NCI-H2196 (cell line): ENCODE data around the gene IL19.
"Not testable (repeated sequence)": the region's sequence is repeated elsewhere in the genome, so short reads cannot be mapped to it uniquely, and the experiment has no call there.

ENCODE experiments used
- DNase-seq: peaks from one replicate; lab custom pipeline; 2025; ENCODE audit not compliant: unreplicated experiment; lab: John Stamatoyannopoulos, UW

Gene IL19

DNA sequence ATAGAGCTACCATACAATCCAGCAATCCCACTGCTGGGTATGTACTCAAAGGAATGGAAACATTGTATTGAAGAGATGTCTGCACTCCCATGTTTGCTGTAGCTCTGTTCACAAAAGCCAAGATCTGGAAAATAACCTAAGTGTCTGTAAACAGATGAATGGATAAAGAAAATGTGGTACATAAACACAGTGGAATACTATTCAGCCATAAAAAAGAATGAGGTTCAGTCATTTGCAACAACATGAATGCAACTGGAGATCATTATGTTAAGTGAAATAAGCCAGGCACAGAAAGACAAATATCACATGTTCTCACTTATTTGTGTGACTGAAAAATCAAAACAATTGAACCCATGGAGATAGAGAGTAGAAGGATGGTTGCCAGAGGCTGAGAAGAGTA is 83.1 kb downstream of the IL19 start:
- not testable (repeated sequence) for DNase-seq

DNA sequence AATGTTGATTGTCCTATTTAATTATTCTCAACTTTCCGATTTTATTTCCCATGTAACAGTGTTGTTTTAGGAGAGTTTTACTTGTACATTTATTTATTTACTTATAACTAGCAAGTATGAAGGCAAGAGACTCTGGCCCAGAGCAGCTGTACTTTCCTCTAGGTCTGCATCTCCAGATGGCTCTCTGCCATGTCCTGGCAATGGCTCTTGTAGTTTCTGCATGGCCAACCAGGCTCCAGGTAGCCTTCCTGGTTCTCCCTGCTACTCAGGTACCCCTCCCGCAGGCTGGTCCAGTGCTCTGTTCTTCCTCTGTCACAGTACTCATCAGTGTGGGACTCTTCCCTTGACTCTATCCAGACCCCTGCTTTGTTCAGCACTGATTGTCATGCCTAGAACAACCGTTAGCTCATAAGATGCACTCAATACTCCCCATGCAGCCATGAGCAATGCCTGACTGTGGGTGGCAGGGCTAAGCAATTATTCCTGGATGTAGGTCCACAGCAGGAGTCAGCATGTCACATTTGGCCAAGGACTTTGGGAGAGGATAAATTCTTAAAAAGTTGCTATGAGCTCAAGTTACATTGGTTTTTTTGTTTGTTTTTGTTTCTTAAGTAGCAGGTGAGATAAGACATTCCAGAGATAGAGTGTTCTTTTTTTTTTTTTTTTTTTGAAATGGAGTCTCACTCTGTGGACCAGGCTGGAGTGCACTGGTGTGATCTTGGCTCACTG is 84.0 kb downstream of the IL19 start:
- peak; percentile 58 for DNase-seq

DNA sequence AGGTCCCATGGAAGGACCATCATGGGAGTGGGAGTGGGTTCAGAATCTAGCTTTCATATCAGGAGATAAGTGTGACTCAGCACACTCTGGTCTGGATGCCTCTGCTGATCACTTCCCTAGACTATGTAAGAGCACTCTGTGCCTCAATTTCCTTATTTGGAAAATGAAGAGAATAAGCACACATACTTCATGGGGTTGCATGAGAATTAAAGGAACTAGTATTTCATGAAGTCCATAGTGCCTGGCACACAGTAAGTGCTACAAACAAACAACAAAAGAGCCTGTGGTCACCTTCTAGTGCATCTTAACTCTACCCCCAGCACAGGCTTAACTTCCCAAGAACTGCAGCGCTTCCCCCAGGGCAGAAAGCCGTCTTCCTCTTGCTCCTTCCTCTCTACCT is 85.3 kb downstream of the IL19 start:
- DNase-seq: no peak

- no peak for DNase-seq
Observed at GRCh38 chr1:206856674-206857464, 86.3 kb downstream of the IL19 start.

GRCh38 chr1:206859082-206859521 is 88.5 kb downstream of the IL19 start:
- DNase-seq: no peak

- no peak for DNase-seq
Observed at GRCh38 chr1:206860165-206860564, 89.6 kb downstream of the IL19 start.

DNA sequence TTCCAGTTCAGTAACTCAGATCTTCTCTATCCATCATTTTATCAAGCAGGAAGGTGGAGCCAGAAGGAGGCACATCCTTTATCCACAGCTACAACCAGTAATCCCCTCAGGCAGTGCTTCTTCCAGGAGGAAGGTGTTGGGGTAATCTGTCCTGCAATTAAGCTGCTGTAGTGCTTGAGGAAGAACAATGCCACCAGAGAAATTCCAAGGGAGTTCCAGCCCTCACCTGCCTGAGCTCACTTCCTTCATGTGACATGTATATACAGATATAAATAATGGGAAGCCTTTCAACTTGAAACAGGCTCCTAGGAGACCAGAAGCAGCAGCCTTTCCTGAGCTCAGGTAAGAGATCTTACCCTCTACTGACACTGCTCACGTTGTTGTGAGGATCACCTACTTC is 92.7 kb downstream of the IL19 start:
- no peak for DNase-seq

DNA sequence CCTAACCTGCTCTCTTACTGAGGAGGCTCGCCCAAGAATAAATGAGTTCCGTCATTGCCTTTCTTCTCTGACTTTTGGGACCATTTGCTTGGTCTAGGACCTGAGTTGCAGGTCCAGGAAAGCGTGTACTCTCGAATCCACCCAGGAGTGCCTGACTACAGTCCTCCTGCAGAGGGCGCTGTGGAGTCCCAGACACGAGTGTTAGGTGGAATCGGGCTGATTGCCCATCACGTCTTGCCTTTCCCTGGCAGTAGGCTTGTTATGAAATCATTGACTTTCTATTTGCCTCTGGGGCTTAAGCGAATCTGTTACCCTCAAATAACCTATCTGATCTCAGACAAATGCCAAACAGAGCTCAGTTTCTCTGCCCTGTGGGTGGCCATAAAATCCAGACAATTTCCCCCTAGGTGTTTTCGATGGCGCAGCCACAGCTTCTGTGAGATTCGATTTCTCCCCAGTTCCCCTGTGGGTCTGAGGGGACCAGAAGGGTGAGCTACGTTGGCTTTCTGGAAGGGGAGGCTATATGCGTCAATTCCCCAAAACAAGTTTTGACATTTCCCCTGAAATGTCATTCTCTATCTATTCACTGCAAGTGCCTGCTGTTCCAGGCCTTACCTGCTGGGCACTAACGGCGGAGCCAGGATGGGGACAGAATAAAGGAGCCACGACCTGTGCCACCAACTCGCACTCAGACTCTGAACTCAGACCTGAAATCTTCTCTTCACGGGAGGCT is 94.5 kb downstream of the IL19 start, which contains the start of gene IL20:
TSS of gene IL20 (plus strand) at position 685 of the 733 bp plus-strand sequence. CDS start 230 bp downstream, outside the sequence.
- DNase-seq: peak; percentile 87

DNA sequence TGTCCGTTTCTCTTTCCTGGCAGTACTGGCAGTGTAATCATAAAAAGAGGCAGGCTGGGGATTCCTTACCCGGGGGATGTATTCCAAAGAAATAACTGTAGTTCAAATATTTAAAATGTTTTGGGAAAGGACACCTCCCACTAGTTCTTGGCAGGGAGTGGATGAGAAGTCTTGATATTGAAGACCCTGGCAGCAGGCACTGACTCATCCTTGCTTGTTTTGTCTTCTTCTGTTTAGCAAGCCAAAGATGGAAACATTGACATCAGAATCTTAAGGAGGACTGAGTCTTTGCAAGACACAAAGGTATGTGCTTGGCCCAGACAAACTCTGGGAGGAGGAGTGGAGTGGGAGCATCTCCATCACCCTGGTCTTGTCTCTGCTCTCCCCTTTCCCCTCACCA is 95.5 kb downstream of the IL19 start:
- DNase-seq: no peak

DNA sequence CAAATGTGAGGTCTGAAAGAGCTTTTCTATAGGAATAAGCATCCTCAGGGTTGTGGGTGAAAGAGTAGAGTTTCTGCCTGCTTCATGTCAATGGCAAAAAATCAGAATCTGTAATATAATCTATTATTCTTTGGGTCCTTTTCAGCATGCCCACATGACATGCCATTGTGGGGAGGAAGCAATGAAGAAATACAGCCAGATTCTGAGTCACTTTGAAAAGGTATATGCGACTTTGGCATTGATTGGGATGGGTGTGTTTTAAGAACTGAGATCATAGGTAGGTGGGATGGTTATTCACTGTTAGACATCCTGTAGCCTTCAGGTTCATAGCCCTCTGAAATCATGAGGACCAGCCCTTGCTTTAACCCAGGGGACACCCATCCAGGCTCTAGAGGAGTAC is 96.7 kb downstream of the IL19 start:
- no peak for DNase-seq

- DNase-seq: no peak
Observed at GRCh38 chr1:206867716-206868115, 97.1 kb downstream of the IL19 start.

DNA sequence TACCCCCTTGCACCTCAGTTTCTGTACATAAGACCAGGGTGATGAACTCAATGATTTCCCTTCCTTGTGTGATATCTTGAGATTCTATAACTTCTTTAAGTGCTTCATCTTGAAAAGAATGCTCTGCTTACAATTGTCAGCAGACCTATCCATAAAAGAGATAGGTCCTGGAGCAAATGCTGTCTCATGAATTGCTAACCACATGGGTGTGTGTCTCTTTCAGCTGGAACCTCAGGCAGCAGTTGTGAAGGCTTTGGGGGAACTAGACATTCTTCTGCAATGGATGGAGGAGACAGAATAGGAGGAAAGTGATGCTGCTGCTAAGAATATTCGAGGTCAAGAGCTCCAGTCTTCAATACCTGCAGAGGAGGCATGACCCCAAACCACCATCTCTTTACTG is 97.7 kb downstream of the IL19 start:
- DNase-seq: no peak

GRCh38 chr1:206872139-206872538 is 101.6 kb downstream of the IL19 start:
- no peak for DNase-seq

DNA sequence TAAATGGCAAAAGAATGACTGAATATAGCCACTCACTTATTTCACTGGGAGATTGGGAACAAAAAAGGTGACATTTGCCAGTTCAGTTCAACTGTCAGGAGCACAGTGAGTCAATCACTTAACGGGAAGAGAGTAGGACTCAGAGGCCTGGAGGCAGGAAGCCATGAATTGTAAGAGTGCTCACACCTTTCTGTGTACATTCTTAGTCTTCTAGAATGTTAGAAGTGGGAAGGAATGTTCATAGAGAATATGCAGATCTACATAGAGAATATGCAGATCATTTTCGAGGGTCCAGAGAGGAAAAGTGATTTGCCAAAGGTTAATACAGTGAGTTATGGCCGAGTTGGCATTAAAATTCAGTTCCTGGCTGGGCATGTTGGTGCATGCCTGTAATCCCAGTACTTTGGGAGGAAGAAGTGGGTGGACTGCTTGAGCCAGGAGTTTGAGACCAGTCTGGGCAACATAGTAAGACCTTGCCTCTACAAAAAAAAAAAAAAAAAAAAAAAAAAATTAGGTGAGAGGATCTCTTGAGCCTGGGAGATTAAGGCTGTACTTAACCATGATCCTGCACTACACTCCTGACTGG is 103.1 kb downstream of the IL19 start:
- no peak for DNase-seq

GRCh38 chr1:206875752-206876377 is 105.3 kb downstream of the IL19 start:
- DNase-seq: no peak

- no peak for DNase-seq
Observed at GRCh38 chr1:206878456-206878855, 107.9 kb downstream of the IL19 start.

GRCh38 chr1:206880314-206880713 is 109.7 kb downstream of the IL19 start:
- DNase-seq: no peak

GRCh38 chr1:206882555-206882954 is 112.0 kb downstream of the IL19 start:
- no peak for DNase-seq

- no peak for DNase-seq
Observed at GRCh38 chr1:206883160-206883559, 112.6 kb downstream of the IL19 start.

GRCh38 chr1:206883876-206884275 is 113.3 kb downstream of the IL19 start:
- no peak for DNase-seq
